Esophagus squamous epithelium (tissue), 5 donors: ENCODE results near the gene AP3D1. TPM values are rescaled to one million over a fixed set of nuclear protein-coding genes. Genes with fewer than 3 reads are reported as not detected.

Experiments
- DNase-seq: peaks from one replicate; lab custom pipeline; 2025; lab: John Stamatoyannopoulos, UW
- H3K27ac ChIP-seq, 4 donors: fragments of 200-600 bp; sonication (generic); one replicate each; pipeline ENCODE4 v1.5.1; 2016 to 2019; ENCODE audit warnings: mild to moderate bottlenecking in 1 of 4
- H3K27me3 ChIP-seq, 4 donors: fragments of 200-600 bp; sonication (generic); 1 replicate in 3 of 4; 2 replicates in 1 of 4; pipeline versions ENCODE4 v1.5.1 to v1.6.0; 2017 to 2021; ENCODE audit warnings: antibody characterized with exemption in 1 of 4
- H3K36me3 ChIP-seq, 3 donors: fragments of 200-600 bp; sonication (generic); one replicate each; pipeline ENCODE4 v1.5.1; 2016 to 2019
- H3K4me1 ChIP-seq, 3 donors: fragments of 200-600 bp; sonication (generic); one replicate each; pipeline ENCODE4 v1.5.1; 2017 to 2019
- H3K4me3 ChIP-seq, 4 donors: fragments of 200-600 bp; sonication (generic); 1 replicate in 3 of 4; 2 replicates in 1 of 4; pipeline ENCODE4 v1.5.1; 2016 to 2019; ENCODE audit warnings: mild to moderate bottlenecking in 2 of 4, moderate library complexity in 1 of 4
- H3K9me3 ChIP-seq, 3 donors: fragments of 200-600 bp; sonication (generic); one replicate each; pipeline ENCODE4 v1.5.1; 2016 to 2019
- CTCF ChIP-seq, 6 experiments: fragments of 450-650 bp in 4 of 6; fragments of 200-600 bp in 2 of 6; sonication (generic) in 2 of 6; IDR thresholded peaks; one replicate each; pipeline ENCODE4 v1.5.1; 2016 to 2019; ENCODE audit warnings: antibody characterized with exemption in 6 of 6, mild to moderate bottlenecking in 4 of 6, moderate library complexity in 4 of 6
- POLR2A ChIP-seq, 4 donors: fragments of 450-650 bp; IDR thresholded peaks; one replicate each; pipeline ENCODE4 v1.6.1; 2017; ENCODE audit warnings: antibody characterized with exemption in 4 of 4, mild to moderate bottlenecking in 4 of 4, moderate library complexity in 3 of 4
- WGBS, 2 donors: methylation state at CpG; one replicate each; pipeline ENCODE4 v1.1.5; 2018; 5-methylcytosine and 5-hydroxymethylcytosine counted together
- intact Hi-C: fragments of 100-400 bp; cut with DNase I; formaldehyde crosslinking; loops from one replicate; pipeline ENCODE4 v1.15.0; 2022
- total RNA-seq, 4 donors: library from RNA; depleted of rRNA; stranded (reverse); fragments of >200 nt; gene quantifications; one replicate each; pipeline ENCODE4 v1.1.0, GENCODE V29; 2016
- donor health status: DM: yes; HTN: yes; CAD: no.

Gene AP3D1
- total RNA-seq, 4 donors from 2014 or later, result 47.7 to 99.9 (median 71.8) TPM

- peak overlapping the region; percentile 55 to 77 (median 72) for H3K27ac ChIP-seq
Observed at GRCh38 chr19:2176337-2176994, 25.1 kb upstream of the AP3D1 start.

DNA sequence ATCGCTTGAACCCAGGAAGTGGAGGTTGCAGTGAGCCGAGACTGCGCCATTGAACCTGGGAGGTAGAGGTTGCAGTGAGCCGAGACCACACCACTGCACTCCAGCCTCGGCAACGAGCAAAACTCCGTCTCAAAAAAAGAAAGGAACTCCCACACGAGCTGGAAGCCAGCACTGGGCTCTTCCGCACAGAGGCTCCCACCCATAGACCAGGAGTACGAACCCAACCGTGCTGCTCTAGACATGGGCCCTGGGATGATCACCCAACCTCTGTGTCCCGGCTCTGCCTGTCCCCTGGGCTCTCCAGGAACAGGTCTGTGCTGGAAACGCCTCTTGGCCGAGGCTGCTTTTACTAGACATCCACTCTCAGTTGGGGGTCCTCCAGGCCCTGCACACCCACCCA is 24.4 kb upstream of the AP3D1 start:
- peak overlapping the region; percentile 38 to 77 (median 72) for H3K27ac ChIP-seq
- 72 to 82% methylated on average over 11 to 14 of the region's 14 CpGs for WGBS, 2 donors

More at GRCh38 chr19:2176337-2176994, 25.1 kb upstream of the AP3D1 start:
- H3K36me3 ChIP-seq, result peaks cover 0 to 42% (median 4%) of the 10 kb centered on the region in 3 donors
- no peaks in the 10 kb centered on the region for H3K27me3 ChIP-seq
- intact Hi-C loops, result no loop called here
- WGBS, 2 donors, result 44 to 50% methylated on average over 9 to 14 of the region's 22 CpGs
- no peak for DNase-seq
- TF ChIP-seq CTCF (IDR thresholded peaks at IDR 0.05) (no peak), POLR2A (IDR thresholded peaks at IDR 0.05) (no peak)
- no peak overlapping the region for H3K4me3 ChIP-seq
- peaks cover 10 to 64% (median 22%) of the 10 kb centered on the region in 3 donors for H3K4me1 ChIP-seq
- no peaks in the 10 kb centered on the region for H3K9me3 ChIP-seq

GRCh38 chr19:2173767-2174577 is 22.6 kb upstream of the AP3D1 start:
- intact Hi-C loops, result no loop called here
- Histone ChIP-seq H3K9me3 (no peaks in the 10 kb centered on the region), H3K27me3 (no peaks in the 10 kb centered on the region), H3K4me3 (no peak overlapping the region), H3K27ac (no peak overlapping the region), H3K36me3 (peaks cover 0 to 21% (median 0%) of the 10 kb centered on the region in 3 donors), H3K4me1 (peaks cover 32 to 77% (median 45%) of the 10 kb centered on the region in 3 donors)
- TF ChIP-seq POLR2A (IDR thresholded peaks at IDR 0.05), result no peak
- TF ChIP-seq CTCF (IDR thresholded peaks at IDR 0.05), result no peak
- no peak for DNase-seq
- WGBS, 2 donors, result 83 to 92% methylated on average over 4 to 12 of the region's 18 CpGs

More for the DNA sequence above, 24.4 kb upstream of the AP3D1 start:
- Histone ChIP-seq H3K9me3 (no peaks in the 10 kb centered on the region), H3K4me1 (peaks cover 17 to 64% (median 29%) of the 10 kb centered on the region in 3 donors), H3K36me3 (peaks cover 0 to 35% (median under 1%) of the 10 kb centered on the region in 3 donors), H3K27me3 (no peaks in the 10 kb centered on the region), H3K4me3 (no peak overlapping the region)
- intact Hi-C loops, result no loop called here
- TF ChIP-seq CTCF (IDR thresholded peaks at IDR 0.05) (no peak), POLR2A (IDR thresholded peaks at IDR 0.05) (no peak)
- no peak for DNase-seq

- Histone ChIP-seq H3K27ac (no peak overlapping the region), H3K27me3 (no peaks in the 10 kb centered on the region), H3K36me3 (peaks cover 0 to 21% (median 0%) of the 10 kb centered on the region in 3 donors), H3K9me3 (no peaks in the 10 kb centered on the region), H3K4me1 (peaks cover 37 to 77% (median 51%) of the 10 kb centered on the region in 3 donors), H3K4me3 (no peak overlapping the region)
- no peak for DNase-seq
- intact Hi-C loops, result no loop called here
- no peak for TF ChIP-seq CTCF (IDR thresholded peaks at IDR 0.05)
- no peak for TF ChIP-seq POLR2A (IDR thresholded peaks at IDR 0.05)
- 91% methylated on average over 12 of the region's 21 CpGs; no CpG with 5 or more reads in 1 of the 2 donors for WGBS, 2 donors
Observed at GRCh38 chr19:2173388-2173766, 22.0 kb upstream of the AP3D1 start.
